ENCODE results near the gene TBCK. TPM values are rescaled to one million over a fixed set of nuclear protein-coding genes. Genes with fewer than 3 reads are reported as not detected.
A peak's percentile ranks its signal among the peaks of the same experiment; 100 is the strongest.
"Not testable (repeated sequence)": the region's sequence is repeated elsewhere in the genome, so short reads cannot be mapped to it uniquely, and the experiment has no call there.

TBCK gene
- total RNA-seq, 2 donors from 2014 or later: 28.8 to 40.0 TPM

DNA sequence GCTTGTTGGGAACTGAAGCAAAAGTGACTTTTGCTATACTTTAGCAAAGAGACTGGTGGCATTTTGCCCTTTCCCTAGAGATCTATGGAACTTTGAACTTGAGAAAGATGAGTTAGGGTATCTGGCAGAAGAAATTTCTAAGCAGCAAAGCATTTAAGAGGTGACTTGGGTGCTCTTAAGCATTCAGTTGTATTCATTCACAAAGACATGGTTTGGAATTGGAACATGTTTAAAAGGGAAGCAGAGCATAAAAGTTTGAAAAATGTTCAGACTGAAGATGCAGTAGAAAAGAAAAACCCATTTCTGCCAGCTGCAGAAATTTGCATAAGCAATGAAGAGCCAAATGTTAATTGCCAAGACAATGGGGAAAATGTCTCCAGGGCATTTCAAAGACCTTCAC, 21.9 kb upstream of the TBCK start:
- Mint-ChIP-seq H3K27me3 (no peaks in the 10 kb centered on the region), H3K4me3 (no peak overlapping the region), H3K9me3 (peaks cover 8% of the 10 kb centered on the region), H3K36me3 (ENCODE audit: low read depth) (peaks cover 100% of the 10 kb centered on the region), H3K27ac (no peak overlapping the region), H3K4me1 (peaks cover 28% of the 10 kb centered on the region)
- ATAC-seq (replicated peaks): no peak

DNA sequence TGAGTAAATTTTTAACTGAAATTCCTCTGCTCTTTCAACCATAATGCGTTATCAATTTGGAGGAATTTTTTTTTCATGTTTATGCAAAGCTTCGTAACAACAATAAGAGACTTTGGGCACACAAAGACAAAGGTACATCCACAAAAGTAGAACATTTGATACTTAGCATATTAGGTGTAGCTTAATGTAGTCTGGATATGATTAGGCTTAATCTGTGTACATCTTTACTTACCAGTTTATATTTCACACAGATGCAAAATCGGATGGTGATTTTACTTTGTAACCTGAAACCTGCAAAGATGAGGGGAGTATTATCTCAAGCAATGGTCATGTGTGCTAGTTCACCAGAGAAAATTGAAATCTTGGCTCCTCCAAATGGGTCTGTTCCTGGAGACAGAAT, 20.6 kb upstream of the TBCK start:
- H3K4me3 Mint-ChIP-seq: no peak overlapping the region
- no peak for ATAC-seq (replicated peaks)
- no peak overlapping the region for H3K27ac Mint-ChIP-seq
- H3K9me3 Mint-ChIP-seq: peaks cover 8% of the 10 kb centered on the region
- H3K36me3 Mint-ChIP-seq (ENCODE audit: low read depth): peaks cover 100% of the 10 kb centered on the region
- H3K4me1 Mint-ChIP-seq: peaks cover 21% of the 10 kb centered on the region
- H3K27me3 Mint-ChIP-seq: no peaks in the 10 kb centered on the region

DNA sequence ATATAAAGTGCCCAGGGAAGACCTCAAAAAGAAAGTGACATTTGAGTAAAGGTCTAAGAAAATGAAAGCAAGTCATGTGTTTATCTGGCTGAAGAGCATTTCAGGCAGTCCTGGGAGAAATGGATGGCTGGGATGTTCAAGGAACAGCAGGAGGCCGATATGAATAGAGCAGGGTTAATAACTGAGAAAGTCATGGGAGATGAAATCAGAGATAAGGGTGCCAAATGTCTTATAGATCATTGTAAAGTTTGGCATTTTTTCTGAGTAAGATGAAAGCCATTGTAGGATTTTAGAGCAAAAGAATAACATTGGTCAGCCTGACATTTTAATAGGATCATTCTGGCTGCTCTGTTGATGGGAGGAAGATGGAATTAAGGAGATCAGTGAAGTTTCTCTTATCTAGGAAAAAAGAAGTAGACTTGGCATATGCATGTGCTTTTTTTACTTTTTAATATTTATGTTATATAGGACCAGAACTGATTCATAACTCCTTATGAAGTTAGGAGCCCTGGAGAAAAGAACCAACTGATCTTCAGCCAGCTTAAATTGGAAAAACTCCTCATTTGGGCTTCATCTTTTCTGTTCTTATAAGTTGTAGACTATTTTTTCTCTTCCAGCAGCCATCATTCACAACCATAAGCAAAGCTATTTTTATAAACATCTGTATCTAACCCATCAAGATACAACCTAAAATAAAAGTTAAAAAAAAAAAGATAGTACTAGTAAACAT, 18.9 kb upstream of the TBCK start:
- Mint-ChIP-seq H3K27me3 (no peaks in the 10 kb centered on the region), H3K36me3 (ENCODE audit: low read depth) (peaks cover 100% of the 10 kb centered on the region), H3K4me1 (peaks cover 14% of the 10 kb centered on the region), H3K9me3 (peaks cover 8% of the 10 kb centered on the region), H3K27ac (no peak overlapping the region), H3K4me3 (no peak overlapping the region)
- ATAC-seq (replicated peaks): no peak

DNA sequence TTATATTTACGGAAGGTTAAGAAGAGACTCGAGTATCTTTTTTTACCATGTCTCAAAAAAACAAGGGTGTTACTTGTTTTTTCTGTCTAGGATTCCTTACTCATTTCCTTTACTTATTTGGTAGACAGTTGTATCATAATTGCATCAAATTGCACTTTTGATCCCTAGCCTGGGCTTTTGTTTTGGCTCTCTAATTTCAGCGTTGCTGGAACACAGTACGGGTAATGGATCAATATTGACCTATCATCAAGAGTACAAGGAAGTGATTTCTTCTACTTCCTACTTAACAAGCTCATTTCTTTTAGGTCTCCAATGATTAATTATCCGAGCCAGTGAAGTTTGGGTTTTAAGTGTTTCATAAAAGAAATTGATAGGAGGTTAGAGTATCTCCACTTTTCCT, 17.2 kb upstream of the TBCK start:
- no peak for ATAC-seq (replicated peaks)
- H3K36me3 Mint-ChIP-seq (ENCODE audit: low read depth): peaks cover 99% of the 10 kb centered on the region
- peaks cover 4% of the 10 kb centered on the region for H3K9me3 Mint-ChIP-seq
- no peak overlapping the region for H3K27ac Mint-ChIP-seq
- H3K27me3 Mint-ChIP-seq: no peaks in the 10 kb centered on the region
- H3K4me1 Mint-ChIP-seq: peaks cover 7% of the 10 kb centered on the region
- no peak overlapping the region for H3K4me3 Mint-ChIP-seq

DNA sequence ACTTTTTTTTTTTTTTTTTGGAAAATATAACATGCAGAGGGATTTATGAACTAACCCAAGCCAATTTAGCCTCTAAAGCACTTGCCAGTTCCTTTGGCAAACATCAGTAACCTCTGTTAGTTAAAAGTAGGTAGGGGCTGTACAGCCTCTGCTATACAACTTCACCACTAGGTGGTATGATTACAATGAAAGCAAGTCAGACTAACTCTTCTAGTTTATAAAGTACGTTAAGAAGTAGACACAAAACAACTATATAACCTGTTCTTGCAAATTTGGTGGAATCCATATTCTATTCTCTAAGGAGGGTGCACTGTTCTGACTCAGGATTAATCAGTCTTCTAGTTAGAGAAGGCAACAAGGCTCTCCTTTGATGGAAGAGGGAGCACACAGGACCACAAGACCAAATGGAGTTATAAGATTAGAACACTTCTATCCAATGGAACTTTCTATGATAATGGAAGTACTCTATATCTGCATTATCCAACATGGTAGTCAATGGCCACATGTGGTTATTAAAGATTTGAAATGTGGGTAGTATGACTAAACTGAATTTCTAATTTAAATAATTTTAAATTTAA, 13.1 kb upstream of the TBCK start:
- no peaks in the 10 kb centered on the region for H3K9me3 Mint-ChIP-seq
- no peak overlapping the region for H3K27ac Mint-ChIP-seq
- peaks cover 92% of the 10 kb centered on the region for H3K36me3 Mint-ChIP-seq (ENCODE audit: low read depth)
- no peaks in the 10 kb centered on the region for H3K27me3 Mint-ChIP-seq
- H3K4me3 Mint-ChIP-seq: no peak overlapping the region
- ATAC-seq (replicated peaks): peak; percentile 40
- H3K4me1 Mint-ChIP-seq: peaks cover 7% of the 10 kb centered on the region

DNA sequence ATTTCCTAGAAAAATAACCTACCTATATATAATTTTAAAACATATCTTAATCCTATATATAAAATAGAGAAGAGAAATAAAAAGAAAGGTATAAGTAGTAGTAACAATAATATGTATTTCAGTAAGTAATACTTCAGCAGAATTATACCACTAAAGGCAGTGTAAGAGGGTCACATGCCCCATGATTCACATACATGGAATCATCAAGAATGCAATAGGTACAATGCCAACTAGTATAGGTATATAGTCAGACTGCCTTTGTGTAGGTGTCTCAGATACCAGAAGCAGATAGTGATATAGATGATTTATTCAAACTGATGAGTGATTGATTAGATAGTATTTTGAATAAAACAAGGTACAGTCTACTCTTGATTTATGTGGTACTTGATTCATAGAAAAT, 9.8 kb upstream of the TBCK start:
- ATAC-seq (replicated peaks): no peak
- Mint-ChIP-seq H3K27ac (no peak overlapping the region), H3K4me1 (peaks cover 5% of the 10 kb centered on the region), H3K27me3 (no peaks in the 10 kb centered on the region), H3K9me3 (no peaks in the 10 kb centered on the region), H3K36me3 (ENCODE audit: low read depth) (peaks cover 77% of the 10 kb centered on the region), H3K4me3 (no peak overlapping the region)

DNA sequence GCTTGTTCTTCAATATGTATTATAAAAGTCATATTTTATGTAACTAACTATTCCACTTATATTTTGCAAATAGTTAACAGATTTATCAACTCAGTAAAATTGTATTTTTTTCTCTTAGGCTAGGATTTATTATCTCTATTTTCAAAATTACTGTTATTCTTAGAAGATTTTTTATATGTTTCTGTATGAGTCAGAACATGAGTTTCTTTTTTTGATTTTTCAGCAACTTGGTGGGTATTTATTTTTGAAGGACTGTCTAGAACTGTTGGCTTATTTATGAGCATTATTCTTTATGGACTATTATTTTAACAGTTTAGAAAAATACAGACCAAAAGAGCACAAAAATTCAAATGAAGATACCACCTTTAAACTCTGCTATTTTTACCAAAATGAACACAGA, 7.1 kb upstream of the TBCK start:
- Mint-ChIP-seq H3K27ac (no peak overlapping the region), H3K27me3 (no peaks in the 10 kb centered on the region), H3K9me3 (no peaks in the 10 kb centered on the region), H3K4me3 (peak overlapping the region; percentile 22), H3K36me3 (ENCODE audit: low read depth) (peaks cover 70% of the 10 kb centered on the region), H3K4me1 (peaks cover 15% of the 10 kb centered on the region)
- no peak for ATAC-seq (replicated peaks)

DNA sequence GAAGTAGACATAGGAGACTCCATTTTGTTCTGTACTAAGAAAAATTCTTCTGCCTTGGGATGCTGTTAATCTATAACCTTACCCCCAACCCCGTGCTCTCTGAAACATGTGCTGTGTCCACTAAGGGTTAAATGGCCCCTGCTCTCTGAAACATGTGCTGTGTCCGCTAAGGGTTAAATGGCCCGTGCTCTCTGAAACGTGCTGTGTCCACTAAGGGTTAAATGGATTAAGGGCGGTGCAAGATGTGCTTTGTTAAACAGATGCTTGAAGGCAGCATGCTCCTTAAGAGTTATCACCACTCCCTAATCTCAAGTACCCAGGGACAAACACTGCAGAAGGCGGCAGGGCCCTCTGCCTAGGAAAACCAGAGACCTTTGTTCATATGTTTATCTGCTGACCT, 5.8 kb upstream of the TBCK start:
- Mint-ChIP-seq H3K27ac (peak overlapping the region; percentile 46), H3K36me3 (ENCODE audit: low read depth) (peaks cover 57% of the 10 kb centered on the region), H3K4me1 (peaks cover 15% of the 10 kb centered on the region)
- not testable (repeated sequence) for H3K9me3 Mint-ChIP-seq; H3K27me3 Mint-ChIP-seq; ATAC-seq (replicated peaks); H3K4me3 Mint-ChIP-seq

DNA sequence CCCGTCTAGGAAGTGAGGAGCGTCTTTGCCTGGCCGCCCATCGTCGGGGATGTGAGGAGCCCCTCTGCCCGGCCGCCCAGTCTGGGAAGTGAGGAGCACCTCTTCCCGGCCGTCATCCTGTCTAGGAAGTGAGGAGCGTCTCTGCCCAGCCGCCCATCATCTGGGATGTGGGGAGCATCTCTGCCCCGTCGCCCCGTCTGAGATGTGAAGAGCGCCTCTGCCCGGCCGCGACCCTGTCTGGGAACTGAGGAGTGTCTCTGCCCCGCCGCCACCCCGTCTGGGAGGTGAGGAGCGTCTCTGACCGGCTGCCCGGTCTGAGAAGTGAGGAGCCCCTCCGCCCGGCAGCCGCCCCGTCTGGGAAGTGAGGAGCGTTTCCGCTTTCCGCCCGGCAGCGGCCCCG, 5.2 kb upstream of the TBCK start:
- H3K9me3 Mint-ChIP-seq; H3K4me3 Mint-ChIP-seq; ATAC-seq (replicated peaks); H3K27ac Mint-ChIP-seq; H3K27me3 Mint-ChIP-seq: not testable (repeated sequence)
- peaks cover 15% of the 10 kb centered on the region for H3K4me1 Mint-ChIP-seq
- H3K36me3 Mint-ChIP-seq (ENCODE audit: low read depth): peaks cover 50% of the 10 kb centered on the region

DNA sequence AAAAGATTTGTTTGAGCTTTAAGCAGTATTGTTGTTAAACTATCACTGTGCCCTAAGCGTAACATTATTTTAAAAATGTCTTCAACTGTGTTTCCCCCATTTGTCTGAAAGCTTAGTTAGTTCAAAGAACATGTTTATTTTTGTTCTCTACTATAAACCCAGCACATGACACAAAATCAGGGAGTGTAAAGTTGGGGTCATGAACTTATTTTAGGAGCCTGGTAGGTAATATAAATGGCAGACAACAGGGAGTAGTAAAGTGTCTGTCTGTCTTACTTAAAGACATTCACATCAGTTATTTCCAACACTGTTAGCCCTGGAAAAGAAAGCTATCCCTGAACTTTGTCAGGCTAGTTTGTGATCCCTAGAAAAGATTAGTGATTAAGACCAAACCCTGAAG, 4.2 kb upstream of the TBCK start:
- H3K27ac Mint-ChIP-seq: no peak overlapping the region
- no peak for ATAC-seq (replicated peaks)
- no peaks in the 10 kb centered on the region for H3K9me3 Mint-ChIP-seq
- H3K36me3 Mint-ChIP-seq (ENCODE audit: low read depth): peaks cover 43% of the 10 kb centered on the region
- peaks cover 15% of the 10 kb centered on the region for H3K4me1 Mint-ChIP-seq
- no peak overlapping the region for H3K4me3 Mint-ChIP-seq
- no peaks in the 10 kb centered on the region for H3K27me3 Mint-ChIP-seq

DNA sequence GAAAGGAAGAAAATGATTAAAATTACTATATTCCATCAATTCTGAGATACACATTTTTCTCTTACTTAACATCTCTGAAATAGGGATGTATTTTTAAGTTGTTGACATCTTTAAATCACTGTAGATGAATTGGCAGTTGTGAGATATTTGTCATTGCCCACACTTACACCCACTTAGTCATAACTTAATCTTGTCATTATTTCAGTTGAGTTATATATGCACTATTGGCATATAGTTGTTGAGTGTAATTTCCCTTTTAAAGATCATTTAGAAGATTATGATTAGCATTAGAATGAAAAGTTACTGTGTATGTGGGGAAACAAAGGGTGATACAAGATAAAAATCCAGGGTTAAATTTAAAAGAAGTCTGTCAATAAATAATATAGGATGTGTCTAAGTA, 2.5 kb upstream of the TBCK start:
- Mint-ChIP-seq H3K27ac (no peak overlapping the region), H3K4me1 (peaks cover 21% of the 10 kb centered on the region), H3K9me3 (no peaks in the 10 kb centered on the region), H3K27me3 (no peaks in the 10 kb centered on the region), H3K36me3 (ENCODE audit: low read depth) (peaks cover 37% of the 10 kb centered on the region), H3K4me3 (no peak overlapping the region)
- ATAC-seq (replicated peaks): peak; percentile 21

DNA sequence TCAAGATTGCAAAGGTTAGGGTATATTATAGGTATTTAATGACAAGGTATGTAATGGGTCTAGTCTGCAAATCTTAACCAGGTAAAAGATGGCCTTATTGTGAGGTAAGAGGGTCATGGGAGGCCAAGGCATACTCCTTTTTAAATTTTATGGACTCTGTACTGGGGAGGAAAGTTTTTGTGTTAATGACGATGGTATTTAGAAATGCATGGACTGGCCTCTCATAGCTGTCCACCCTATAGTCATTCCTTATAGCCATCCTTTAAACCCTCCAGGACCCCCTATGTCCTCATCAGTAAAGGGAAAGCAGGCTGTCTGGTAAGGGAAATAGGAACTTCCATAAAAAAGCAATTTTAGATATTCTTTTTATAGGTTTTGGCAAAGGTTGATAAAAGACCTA, 1.8 kb upstream of the TBCK start:
- no peak for ATAC-seq (replicated peaks)
- Mint-ChIP-seq H3K4me3 (no peak overlapping the region), H3K27ac (no peak overlapping the region), H3K4me1 (peaks cover 28% of the 10 kb centered on the region), H3K36me3 (ENCODE audit: low read depth) (peaks cover 30% of the 10 kb centered on the region), H3K9me3 (no peaks in the 10 kb centered on the region), H3K27me3 (no peaks in the 10 kb centered on the region)

DNA sequence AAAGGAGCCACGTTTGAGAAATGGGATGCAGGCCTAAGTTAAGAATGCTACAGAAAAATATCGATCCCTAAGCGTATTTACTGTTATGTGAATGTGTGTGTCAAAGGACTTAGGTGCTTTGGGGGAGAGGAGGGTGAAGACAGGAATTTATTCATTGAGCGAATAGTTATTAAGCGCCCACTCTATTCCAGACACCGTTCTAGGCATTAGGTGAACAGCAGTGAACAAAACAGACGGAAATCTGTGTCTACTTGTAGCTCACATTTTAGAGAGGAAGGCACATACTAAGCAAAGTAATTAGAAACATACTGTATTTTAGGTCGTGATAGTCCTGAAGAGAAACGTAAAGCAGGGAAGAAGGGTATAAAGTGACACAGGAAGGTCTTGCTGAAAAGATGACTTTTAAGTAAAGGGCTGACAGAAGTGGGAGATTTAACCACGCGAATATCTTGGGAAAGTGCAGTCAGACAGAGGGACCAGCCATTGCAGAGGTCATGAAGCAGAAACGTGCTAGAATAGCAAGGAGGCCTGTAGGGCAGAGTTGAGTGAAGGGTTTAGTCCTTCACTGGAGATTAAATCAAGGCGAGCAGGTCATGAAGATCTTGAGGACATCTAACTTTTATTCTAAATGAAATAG, 882 bp upstream of the TBCK start:
- no peaks in the 10 kb centered on the region for H3K9me3 Mint-ChIP-seq
- no peak for ATAC-seq (replicated peaks)
- peaks cover 25% of the 10 kb centered on the region for H3K4me1 Mint-ChIP-seq
- no peak overlapping the region for H3K27ac Mint-ChIP-seq
- no peak overlapping the region for H3K4me3 Mint-ChIP-seq
- H3K27me3 Mint-ChIP-seq: no peaks in the 10 kb centered on the region
- peaks cover 33% of the 10 kb centered on the region for H3K36me3 Mint-ChIP-seq (ENCODE audit: low read depth)

DNA sequence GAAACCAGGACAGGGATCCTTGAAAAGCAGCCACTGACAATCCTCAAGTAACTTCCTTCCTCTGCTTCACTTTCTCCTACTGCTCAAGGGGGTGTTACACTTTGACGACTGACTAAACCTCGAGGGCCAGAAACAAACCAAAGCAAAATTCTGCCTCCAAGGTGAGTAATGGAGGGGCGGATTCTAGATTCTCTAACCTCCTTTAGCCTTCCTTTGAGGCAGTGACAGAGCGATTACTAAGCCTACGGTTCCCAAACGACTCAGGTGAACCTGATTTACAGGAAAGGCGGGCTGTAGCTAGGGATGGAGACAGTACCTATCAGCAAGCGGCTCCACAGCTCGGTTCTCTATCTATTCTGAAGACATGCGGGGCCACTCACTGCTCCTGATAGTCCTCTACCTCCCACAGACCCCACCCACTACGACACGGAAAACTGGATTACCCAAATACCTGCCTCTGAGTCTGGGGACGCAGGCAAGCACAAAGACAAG, 487 bp downstream of the TBCK start:
- no peaks in the 10 kb centered on the region for H3K9me3 Mint-ChIP-seq
- peak; percentile 80 for ATAC-seq (replicated peaks)
- no peak overlapping the region for H3K4me3 Mint-ChIP-seq
- H3K27ac Mint-ChIP-seq: no peak overlapping the region
- peaks cover 24% of the 10 kb centered on the region for H3K4me1 Mint-ChIP-seq
- peaks cover 22% of the 10 kb centered on the region for H3K36me3 Mint-ChIP-seq (ENCODE audit: low read depth)
- H3K27me3 Mint-ChIP-seq: no peaks in the 10 kb centered on the region

DNA sequence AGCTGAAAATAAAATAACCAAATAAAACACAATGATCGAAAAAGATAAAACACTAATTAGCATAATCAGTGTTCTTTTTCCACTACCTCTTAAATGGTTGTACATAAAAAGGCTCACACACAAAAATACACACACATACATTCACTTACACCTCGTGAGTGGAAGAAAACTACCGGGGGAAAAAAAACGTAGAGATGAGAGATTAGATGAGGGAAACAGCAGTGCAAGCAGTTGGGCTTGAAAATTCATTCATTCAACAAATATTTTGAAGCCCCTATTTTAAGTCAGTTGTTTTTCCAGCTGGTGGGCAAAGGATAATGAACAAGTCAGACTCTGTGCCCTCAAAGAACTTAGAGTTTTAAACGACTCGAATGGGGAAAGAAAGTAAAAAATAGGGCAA, 1.0 kb downstream of the TBCK start:
- Mint-ChIP-seq H3K27me3 (no peaks in the 10 kb centered on the region), H3K4me3 (no peak overlapping the region), H3K9me3 (no peaks in the 10 kb centered on the region), H3K27ac (no peak overlapping the region), H3K4me1 (peaks cover 28% of the 10 kb centered on the region), H3K36me3 (ENCODE audit: low read depth) (peaks cover 17% of the 10 kb centered on the region)
- no peak for ATAC-seq (replicated peaks)

All from activated T-helper 17 cell treated with anti-CD3 and anti-CD28 coated beads, Interleukin-2, amount 50 U/mL, for 72 hours (primary cell).